GM18507 (cell line): Measurements from ENCODE around the gene GRIK2.
"Not testable (repeated sequence)": the region's sequence is repeated elsewhere in the genome, so short reads cannot be mapped to it uniquely, and the experiment has no call there.

Source experiments
- DNase-seq: peaks from one replicate; pipeline ENCODE4 v3.0.0; 2011; ENCODE audit warnings: low read depth; ENCODE audit not compliant: insufficient read length; ENCODE audit errors: extremely low spot score
- FAIRE-seq: peaks from 2 replicates; lab custom pipeline; 2011; peaks lifted over from hg19 to GRCh38; lab: Jason Lieb, UNC

The GRIK2 gene

GRCh38 chr6:102028176-102028575, 634.7 kb downstream of the GRIK2 start:
- DNase-seq (no peak), FAIRE-seq (no peak)

- DNase-seq (no peak), FAIRE-seq (no peak)
These were observed 645.5 kb downstream of the GRIK2 start for GRCh38 chr6:102038964-102039363.

GRCh38 chr6:102039441-102039840, 645.9 kb downstream of the GRIK2 start:
- no peak for FAIRE-seq
- no peak for DNase-seq

- FAIRE-seq (no peak), DNase-seq (no peak)
These were observed 657.5 kb downstream of the GRIK2 start for GRCh38 chr6:102051001-102051400.

GRCh38 chr6:102051720-102052119, 658.2 kb downstream of the GRIK2 start:
- no peak for DNase-seq
- FAIRE-seq, result no peak

GRCh38 chr6:102064142-102064541, 670.6 kb downstream of the GRIK2 start:
- DNase-seq (no peak), FAIRE-seq (no peak)

- DNase-seq, result no peak
- no peak for FAIRE-seq
These were observed 672.8 kb downstream of the GRIK2 start for GRCh38 chr6:102066301-102066700.

- DNase-seq, result no peak
- no peak for FAIRE-seq
These were observed 674.9 kb downstream of the GRIK2 start for GRCh38 chr6:102068349-102068929.

GRCh38 chr6:102075539-102075938, 682.0 kb downstream of the GRIK2 start:
- FAIRE-seq (no peak), DNase-seq (no peak)

- FAIRE-seq (no peak), DNase-seq (no peak)
These were observed 691.7 kb downstream of the GRIK2 start for GRCh38 chr6:102085257-102085656.

GRCh38 chr6:102088160-102088559, 694.7 kb downstream of the GRIK2 start:
- FAIRE-seq, DNase-seq: not testable (repeated sequence)

- FAIRE-seq (no peak), DNase-seq (no peak)
These were observed 720.9 kb downstream of the GRIK2 start for GRCh38 chr6:102114402-102114801.

GRCh38 chr6:102115911-102116310, 722.4 kb downstream of the GRIK2 start:
- no peak for FAIRE-seq
- no peak for DNase-seq

GRCh38 chr6:102118034-102118433, 724.5 kb downstream of the GRIK2 start:
- no peak for FAIRE-seq
- DNase-seq, result no peak
